Left kidney (tissue), 8 donors: ENCODE results near the gene OLFM3. TPM values are rescaled to one million over a fixed set of nuclear protein-coding genes. Genes with fewer than 3 reads are reported as not detected.
A peak's percentile ranks its signal among the peaks of the same experiment; 100 is the strongest.

Source experiments
- DNase-seq: peaks from one replicate; pipeline ENCODE4 v3.0.0-alpha.2; 2013
- long read RNA-seq, 8 donors: transcript quantifications; one replicate each; lab custom pipeline, GENCODE V29; 2026
- polyA plus RNA-seq: library from polyadenylated mRNA; unstranded; fragments of 120-200 nt; gene quantifications from one replicate; pipeline ENCODE4 v1.2.1, GENCODE V29; 2013; ENCODE audit not compliant: insufficient read length

OLFM3 gene
- 24.7 TPM for polyA plus RNA-seq
- long read RNA-seq, donor 1, transcript OLFM3-201 (6 exons, 2,189 nt): major isoform, 5 of 18 reads
- long read RNA-seq, donor 1, partial matches to known transcripts: 7 of 18 reads
- long read RNA-seq, donor 1, other reads (novel, unspliced or antisense): 5 of 18 reads
- long read RNA-seq, donor 2, transcript OLFM3-201 (6 exons, 2,189 nt): major isoform, 5 of 5 reads
- long read RNA-seq, donor 2, partial matches to known transcripts: 0 of 5 reads
- long read RNA-seq, donor 2, other reads (novel, unspliced or antisense): 0 of 5 reads
- long read RNA-seq, donor 3, partial matches to known transcripts: 0 of 14 reads
- long read RNA-seq, donor 3, other reads (novel, unspliced or antisense): 10 of 14 reads
- long read RNA-seq, donor 4, partial matches to known transcripts: 0 of 6 reads
- long read RNA-seq, donor 4, other reads (novel, unspliced or antisense): 6 of 6 reads
- long read RNA-seq, donor 5, transcript OLFM3-201 (6 exons, 2,189 nt): major isoform, 6 of 14 reads
- long read RNA-seq, donor 5, partial matches to known transcripts: 8 of 14 reads
- long read RNA-seq, donor 5, other reads (novel, unspliced or antisense): 0 of 14 reads
- long read RNA-seq, donor 6, partial matches to known transcripts: 0 of 11 reads
- long read RNA-seq, donor 6, other reads (novel, unspliced or antisense): 7 of 11 reads
- long read RNA-seq, donor 7, transcript OLFM3-201 (6 exons, 2,189 nt): major isoform, 10 of 19 reads
- long read RNA-seq, donor 7, partial matches to known transcripts: 0 of 19 reads
- long read RNA-seq, donor 7, other reads (novel, unspliced or antisense): 9 of 19 reads
- long read RNA-seq, donor 8, partial matches to known transcripts: 0 of 2 reads
- long read RNA-seq, donor 8, other reads (novel, unspliced or antisense): 0 of 2 reads

- peak; percentile 70 for DNase-seq
Observed at GRCh38 chr1:101996825-101997465, at the start of gene OLFM3. TSS of gene OLFM3 (minus strand) at chr1:101996926.

- DNase-seq: no peak
Observed at GRCh38 chr1:102045752-102046151, 49.0 kb upstream of the OLFM3 start.

GRCh38 chr1:102032534-102032933, 35.8 kb upstream of the OLFM3 start:
- DNase-seq: no peak

- DNase-seq: no peak
Observed at GRCh38 chr1:102019530-102019929, 22.8 kb upstream of the OLFM3 start.

GRCh38 chr1:102015728-102016127, 19.0 kb upstream of the OLFM3 start:
- DNase-seq: no peak

- DNase-seq: no peak
Observed at GRCh38 chr1:102002057-102002456, 5.3 kb upstream of the OLFM3 start.

GRCh38 chr1:101995984-101996745, 561 bp downstream of the OLFM3 start:
- no peak for DNase-seq

GRCh38 chr1:101993710-101994109, 3.0 kb downstream of the OLFM3 start:
- no peak for DNase-seq

GRCh38 chr1:101992821-101993575, 3.7 kb downstream of the OLFM3 start:
- DNase-seq: no peak

- DNase-seq: peak; percentile 39
Observed at GRCh38 chr1:101980974-101981373, 15.8 kb downstream of the OLFM3 start.

GRCh38 chr1:101977266-101977665, 19.5 kb downstream of the OLFM3 start:
- DNase-seq: no peak

- DNase-seq: no peak
Observed at GRCh38 chr1:101976161-101976560, 20.6 kb downstream of the OLFM3 start.

- DNase-seq: no peak
Observed at GRCh38 chr1:101975371-101975770, 21.4 kb downstream of the OLFM3 start.

GRCh38 chr1:101974599-101975274, 22.0 kb downstream of the OLFM3 start:
- DNase-seq: no peak

- DNase-seq: no peak
Observed at GRCh38 chr1:101971304-101971703, 25.4 kb downstream of the OLFM3 start.

- no peak for DNase-seq
Observed at GRCh38 chr1:101967871-101968270, 28.9 kb downstream of the OLFM3 start.

- DNase-seq: no peak
Observed at GRCh38 chr1:101965341-101965740, 31.4 kb downstream of the OLFM3 start.

GRCh38 chr1:101964708-101965107, 32.0 kb downstream of the OLFM3 start:
- DNase-seq: no peak

- no peak for DNase-seq
Observed at GRCh38 chr1:101960142-101960541, 36.6 kb downstream of the OLFM3 start.

- DNase-seq: no peak
Observed at GRCh38 chr1:101959456-101959855, 37.3 kb downstream of the OLFM3 start.
